ENCODE measurements around the gene LARP7. TPM values are rescaled to one million over a fixed set of nuclear protein-coding genes. Genes with fewer than 3 reads are reported as not detected.
"Not testable (repeated sequence)": the region's sequence is repeated elsewhere in the genome, so short reads cannot be mapped to it uniquely, and the experiment has no call there.

Gene LARP7
- total RNA-seq, 2 donors from 2014 or later: 42.3 to 50.2 TPM

GRCh38 chr4:112705891-112706839, 69.2 kb downstream of the LARP7 start:
- not testable (repeated sequence) for DNase-seq (ENCODE audit: low spot score)

DNA sequence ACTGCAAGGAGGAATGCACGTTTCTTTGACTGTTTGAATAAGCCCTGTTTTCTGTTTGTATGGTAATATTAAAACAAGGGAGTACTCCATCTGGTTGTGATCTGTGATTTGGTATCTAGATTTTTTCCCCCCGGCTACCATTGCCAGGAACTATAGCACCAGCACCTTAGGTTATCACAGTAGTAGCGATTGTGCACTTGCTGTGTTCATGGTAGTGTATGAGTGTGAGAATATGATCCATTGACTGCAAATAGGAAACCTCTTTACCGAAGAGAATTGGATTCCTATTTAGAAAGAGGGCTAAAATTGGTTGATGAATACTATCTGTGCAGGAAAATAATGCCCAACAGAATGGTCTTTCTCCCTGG, 69.9 kb downstream of the LARP7 start:
- DNase-seq (ENCODE audit: low spot score): no peak
- intact Hi-C loops (cut with DNase I): no loop called here

More at GRCh38 chr4:112705891-112706839, 69.2 kb downstream of the LARP7 start:
- intact Hi-C loops (cut with DNase I): not testable (repeated sequence)

Small RNAs within 50 kb of the gene (microRNA-seq; reads per million reads assigned to microRNA genes)
- 7.7 to 118 reads per million in 2 donors for gene MIR302A (ENCODE audit: borderline microRNAs expressed in 2 of 2)
- gene MIR302B (ENCODE audit: borderline microRNAs expressed in 2 of 2): 8.7 to 60.6 reads per million in 2 donors
- 0.32 to 18.5 reads per million in 2 donors for gene MIR302C (ENCODE audit: borderline microRNAs expressed in 2 of 2)
- gene MIR302D (ENCODE audit: borderline microRNAs expressed in 2 of 2): 4.8 to 41.5 reads per million in 2 donors
- gene MIR367 (ENCODE audit: borderline microRNAs expressed in 2 of 2): 0 reads per million in 2 donors

Other genes with a start within 250 kb of the LARP7 start
- gene NEUROG2, start 121.0 kb upstream of the LARP7 start, total RNA-seq: not detected
- 1 to 10 TPM; 3.8 to 5.2 TPM for gene ZGRF1, start 234 bp upstream of the LARP7 start, total RNA-seq